ENCODE data around the gene LRG1.

The LRG1 gene

GRCh38 chr19:4568886-4569285 lies 29.1 kb upstream of the LRG1 start:
- CTCF ChIA-PET, result interaction anchor here (0.6 to 4.2 kb wide), 9 partner anchors 9 to 236 kb away, joined by 3 to 48 read pairs (median 4); partner anchors contain the start of gene SEMA6B
- POLR2A ChIA-PET, result no interaction called here
- TF ChIP-seq TCF7L2 (IDR thresholded peaks at IDR 0.05; ENCODE audit: borderline replicate concordance, low read depth, low read length), result no peak
- no peak for TF ChIP-seq ZEB2 (tag by site-specific recombination; IDR thresholded peaks at IDR 0.05)
- TF ChIP-seq ZFP3 (tag by site-specific recombination; IDR thresholded peaks at IDR 0.05; ENCODE audit: low read depth), result no peak
- no peak for TF ChIP-seq ZNF521 (tag by site-specific recombination; IDR thresholded peaks at IDR 0.05)
- TF ChIP-seq ZNF792 (tag by site-specific recombination; IDR thresholded peaks at IDR 0.05), result no peak
- TF ChIP-seq ZNF280C (tag by site-specific recombination; IDR thresholded peaks at IDR 0.05), result no peak
- no peak for TF ChIP-seq ZNF660 (tag by site-specific recombination; IDR thresholded peaks at IDR 0.05)
- no peak for TF ChIP-seq ZNF777 (tag by site-specific recombination; IDR thresholded peaks at IDR 0.05; ENCODE audit: borderline replicate concordance)
- no peak for TF ChIP-seq INSM2 (tag by site-specific recombination; IDR thresholded peaks at IDR 0.05)
- TF ChIP-seq BCL6B (tag by site-specific recombination; IDR thresholded peaks at IDR 0.05), result no peak
- TF ChIP-seq PRDM10 (tag by site-specific recombination; IDR thresholded peaks at IDR 0.05), result no peak
- no peak for TF ChIP-seq HIC1 (tag by site-specific recombination; IDR thresholded peaks at IDR 0.05)
- TF ChIP-seq ZNF292 (tag by site-specific recombination; IDR thresholded peaks at IDR 0.05; ENCODE audit: borderline replicate concordance, low read depth), result no peak
- TF ChIP-seq ZNF692 (tag by site-specific recombination; IDR thresholded peaks at IDR 0.05), result no peak
- TF ChIP-seq ZNF16 (tag by site-specific recombination; IDR thresholded peaks at IDR 0.05; ENCODE audit: low read depth), result no peak
- no peak for TF ChIP-seq KLF9 (tag by site-specific recombination; IDR thresholded peaks at IDR 0.05; ENCODE audit: low read depth)
- TF ChIP-seq ZNF629 (tag by site-specific recombination; IDR thresholded peaks at IDR 0.05), result no peak
- TF ChIP-seq ZNF704 (tag by site-specific recombination; IDR thresholded peaks at IDR 0.05), result no peak
- TF ChIP-seq ZNF155 (tag by site-specific recombination; IDR thresholded peaks at IDR 0.05), result no peak
- H3K4me1 ChIP-seq (ENCODE audit: control insufficient read depth, insufficient read depth, low read length), result no peaks in the 10 kb centered on the region
- no peaks in the 10 kb centered on the region for H3K9me3 ChIP-seq (ENCODE audit: control insufficient read depth, insufficient read depth, low read depth, low read length)
- H3K36me3 ChIP-seq (ENCODE audit: control insufficient read depth in 2 of 2, insufficient read depth in 1 of 2, low read length in 2 of 2), result no peaks in the 10 kb centered on the region
- no peak overlapping the region for H3K4me3 ChIP-seq (ENCODE audit: low read depth, low read length)
- H3K27ac ChIP-seq (ENCODE audit: extremely low read depth, low read depth, low read length), result no peak overlapping the region
